ENCODE measurements around the gene LYST.
A peak's percentile ranks its signal among the peaks of the same experiment; 100 is the strongest.

The LYST gene

GRCh38 chr1:235688096-235688495 lies 178.6 kb downstream of the LYST start:
- ChIA-PET CTCF (no interaction called here), POLR2A (no interaction called here)
- TF ChIP-seq FOXK2 (IDR thresholded peaks at IDR 0.05) (no peak), NFRKB (IDR thresholded peaks at IDR 0.05) (no peak), TARDBP (IDR thresholded peaks at IDR 0.05) (no peak), BHLHE40 (IDR thresholded peaks at IDR 0.05; ENCODE audit: borderline replicate concordance) (no peak), PKNOX1 (IDR thresholded peaks at IDR 0.05) (no peak), LEF1 (IDR thresholded peaks at IDR 0.05; ENCODE audit: borderline replicate concordance) (no peak), FOXA1 (IDR thresholded peaks at IDR 0.05) (no peak), L3MBTL2 (conservative IDR thresholded peaks at IDR 0.05) (no peak), SP1 (IDR thresholded peaks at IDR 0.05) (no peak), ZNF384 (IDR thresholded peaks at IDR 0.05) (no peak), SUZ12 (IDR thresholded peaks at IDR 0.05) (no peak)
- DNase-seq (ENCODE audit: extremely low spot score), result no peak

GRCh38 chr1:235683653-235684052 lies 183.1 kb downstream of the LYST start:
- TF ChIP-seq NFRKB (IDR thresholded peaks at IDR 0.05) (no peak), ELF4 (IDR thresholded peaks at IDR 0.05) (no peak), SUZ12 (IDR thresholded peaks at IDR 0.05) (no peak), FOXM1 (IDR thresholded peaks at IDR 0.05; ENCODE audit: borderline replicate concordance) (no peak), ARNT (IDR thresholded peaks at IDR 0.05) (no peak), BHLHE40 (IDR thresholded peaks at IDR 0.05; ENCODE audit: borderline replicate concordance) (no peak), PKNOX1 (IDR thresholded peaks at IDR 0.05) (no peak), FOXA1 (IDR thresholded peaks at IDR 0.05) (no peak), FOXK2 (IDR thresholded peaks at IDR 0.05) (no peak), TARDBP (IDR thresholded peaks at IDR 0.05) (no peak), SP1 (IDR thresholded peaks at IDR 0.05) (no peak), L3MBTL2 (conservative IDR thresholded peaks at IDR 0.05) (no peak), CTBP1 (IDR thresholded peaks at IDR 0.05; ENCODE audit: borderline replicate concordance) (no peak), HDGF (IDR thresholded peaks at IDR 0.05; ENCODE audit: borderline replicate concordance) (no peak), ZNF384 (IDR thresholded peaks at IDR 0.05) (no peak), LEF1 (IDR thresholded peaks at IDR 0.05; ENCODE audit: borderline replicate concordance) (no peak)
- no peak for DNase-seq (ENCODE audit: extremely low spot score)
- CTCF ChIA-PET, result interaction anchor here (0.7 kb wide), 1 partner anchor 25 kb away, joined by 3 read pairs; no protein-coding TSS in a partner anchor
- POLR2A ChIA-PET, result no interaction called here

GRCh38 chr1:235682216-235682615 lies 184.5 kb downstream of the LYST start:
- CTCF ChIA-PET, result no interaction called here
- TF ChIP-seq FOXK2 (IDR thresholded peaks at IDR 0.05) (no peak), L3MBTL2 (conservative IDR thresholded peaks at IDR 0.05) (no peak), NFRKB (IDR thresholded peaks at IDR 0.05) (no peak), LEF1 (IDR thresholded peaks at IDR 0.05; ENCODE audit: borderline replicate concordance) (no peak)
- no peak for DNase-seq (ENCODE audit: extremely low spot score)
- POLR2A ChIA-PET, result interaction anchor here (0.6 kb wide), 1 partner anchor 51 kb away, joined by 3 read pairs; no protein-coding TSS in a partner anchor

- TF ChIP-seq LEF1 (IDR thresholded peaks at IDR 0.05; ENCODE audit: borderline replicate concordance) (no peak), NFRKB (IDR thresholded peaks at IDR 0.05) (no peak), L3MBTL2 (conservative IDR thresholded peaks at IDR 0.05) (no peak), CTBP1 (IDR thresholded peaks at IDR 0.05; ENCODE audit: borderline replicate concordance) (no peak), PKNOX1 (IDR thresholded peaks at IDR 0.05) (peak; percentile 68), SP1 (IDR thresholded peaks at IDR 0.05) (no peak), ELF4 (IDR thresholded peaks at IDR 0.05) (no peak)
- ChIA-PET CTCF (interaction anchor here (0.6 to 1.4 kb wide), 3 partner anchors 17 to 292 kb away, joined by 3 to 4 read pairs (median 3); no protein-coding TSS in a partner anchor), POLR2A (no interaction called here)
Observed at GRCh38 chr1:235679644-235680043, 187.1 kb downstream of the LYST start.

GRCh38 chr1:235679005-235679404 lies 187.7 kb downstream of the LYST start:
- CTCF ChIA-PET, result interaction anchor here (1.0 kb wide), 1 partner anchor 165 kb away, joined by 3 read pairs; no protein-coding TSS in a partner anchor
- POLR2A ChIA-PET, result no interaction called here
- TF ChIP-seq HDGF (IDR thresholded peaks at IDR 0.05; ENCODE audit: borderline replicate concordance), result no peak
- TF ChIP-seq ARNT (IDR thresholded peaks at IDR 0.05), result no peak
- no peak for TF ChIP-seq FOXK2 (IDR thresholded peaks at IDR 0.05)
- no peak for TF ChIP-seq ELF4 (IDR thresholded peaks at IDR 0.05)
- no peak for TF ChIP-seq ZNF384 (IDR thresholded peaks at IDR 0.05)
- TF ChIP-seq L3MBTL2 (conservative IDR thresholded peaks at IDR 0.05), result no peak
- no peak for TF ChIP-seq FOXA1 (IDR thresholded peaks at IDR 0.05)
- TF ChIP-seq LEF1 (IDR thresholded peaks at IDR 0.05; ENCODE audit: borderline replicate concordance), result no peak
- no peak for TF ChIP-seq CTBP1 (IDR thresholded peaks at IDR 0.05; ENCODE audit: borderline replicate concordance)
- no peak for TF ChIP-seq FOXM1 (IDR thresholded peaks at IDR 0.05; ENCODE audit: borderline replicate concordance)
- no peak for TF ChIP-seq TARDBP (IDR thresholded peaks at IDR 0.05)
- no peak for TF ChIP-seq BHLHE40 (IDR thresholded peaks at IDR 0.05; ENCODE audit: borderline replicate concordance)
- no peak for TF ChIP-seq SP1 (IDR thresholded peaks at IDR 0.05)
- no peak for TF ChIP-seq SUZ12 (IDR thresholded peaks at IDR 0.05)
- TF ChIP-seq PKNOX1 (IDR thresholded peaks at IDR 0.05), result no peak
- TF ChIP-seq NFRKB (IDR thresholded peaks at IDR 0.05), result no peak
- DNase-seq (ENCODE audit: extremely low spot score), result no peak

More at GRCh38 chr1:235679644-235680043, 187.1 kb downstream of the LYST start:
- no peak for DNase-seq (ENCODE audit: extremely low spot score)
